AG04450 (cell line): Measurements from ENCODE around the gene MED12L. TPM values are rescaled to one million over a fixed set of nuclear protein-coding genes. Genes with fewer than 3 reads are reported as not detected.

Experiments
- CTCF ChIA-PET: fragments of 300-600, 350-600 bp; formaldehyde crosslinking; extraction: SDS; loops from one replicate; lab custom pipeline; 2022; ENCODE audit warnings: antibody characterized with exemption, inconsistent platforms; lab: Charles Lee
- POLR2A ChIA-PET: fragments of 350-600 bp; formaldehyde crosslinking; extraction: SDS; loops from one replicate; lab custom pipeline; 2021; ENCODE audit warnings: antibody characterized with exemption, inconsistent platforms; lab: Yijun Ruan, JAX
- DNase-seq: peaks from one replicate; pipeline ENCODE4 v3.0.0-alpha.2; 2011; ENCODE audit warnings: low read depth, low spot score
- H3K27ac ChIP-seq: one replicate; pipeline ENCODE4 v1.5.1; 2012; ENCODE audit warnings: low read depth, low read length, control low read depth
- H3K27me3 ChIP-seq: one replicate; pipeline ENCODE4 v1.6.0; 2012; ENCODE audit warnings: low read length; ENCODE audit not compliant: control insufficient read depth, insufficient read depth
- H3K4me3 ChIP-seq: 2 replicates; pipeline ENCODE4 v1.5.1; 2011; ENCODE audit warnings: mild to moderate bottlenecking, low read depth, low read length, control low read depth
- H3K9me3 ChIP-seq: 2 replicates; pipeline ENCODE4 v1.5.1; 2012; ENCODE audit warnings: low read length; ENCODE audit not compliant: control insufficient read depth, insufficient read depth
- CTCF ChIP-seq: IDR thresholded peaks from 2 replicates; pipeline ENCODE4 v1.5.1; 2011; ENCODE audit warnings: low read depth, low read length, control low read depth, inconsistent platforms
- polyA plus RNA-seq: library from polyadenylated mRNA; depleted of rRNA; stranded (reverse); fragments of >200 nt; gene quantifications from 2 replicates; pipeline ENCODE4 v1.2.3, GENCODE V29; 2011

Gene MED12L
- polyA plus RNA-seq, 1 experiment: 0.26 TPM

- POLR2A ChIA-PET: no interaction called here
- no peak for DNase-seq
- Histone ChIP-seq H3K9me3 (no peaks in the 10 kb centered on the region), H3K27me3 (no peaks in the 10 kb centered on the region), H3K4me3 (no peak overlapping the region), H3K27ac (no peak overlapping the region)
- TF ChIP-seq CTCF: no peak
- CTCF ChIA-PET: interaction anchor here (1.6 kb wide), 1 partner anchor 68 kb away, joined by 3 read pairs; no protein-coding TSS in a partner anchor
Observed at GRCh38 chr3:151400341-151400740, 314.9 kb downstream of the MED12L start.

GRCh38 chr3:151402349-151402748 lies 316.9 kb downstream of the MED12L start:
- H3K27me3 ChIP-seq: no peaks in the 10 kb centered on the region
- POLR2A ChIA-PET: no interaction called here
- no peak for DNase-seq
- H3K9me3 ChIP-seq: no peaks in the 10 kb centered on the region
- no peak for TF ChIP-seq CTCF
- CTCF ChIA-PET: no interaction called here
- H3K27ac ChIP-seq: no peak overlapping the region
- H3K4me3 ChIP-seq: no peak overlapping the region

- TF ChIP-seq CTCF: no peak
- no peaks in the 10 kb centered on the region for H3K9me3 ChIP-seq
- H3K27me3 ChIP-seq: no peaks in the 10 kb centered on the region
- H3K4me3 ChIP-seq: no peak overlapping the region
- POLR2A ChIA-PET: no interaction called here
- peak; percentile 16 for DNase-seq
- H3K27ac ChIP-seq: no peak overlapping the region
- CTCF ChIA-PET: interaction anchor here (1.2 kb wide), 1 partner anchor 175 kb away, joined by 3 read pairs; no protein-coding TSS in a partner anchor
Observed at GRCh38 chr3:151403246-151403645, 317.8 kb downstream of the MED12L start.

- Histone ChIP-seq H3K27ac (no peak overlapping the region), H3K27me3 (no peaks in the 10 kb centered on the region), H3K4me3 (no peak overlapping the region), H3K9me3 (no peaks in the 10 kb centered on the region)
- no peak for TF ChIP-seq CTCF
- ChIA-PET POLR2A (no interaction called here), CTCF (no interaction called here)
- no peak for DNase-seq
Observed at GRCh38 chr3:151404316-151404715, 318.9 kb downstream of the MED12L start.

GRCh38 chr3:151407928-151408327 lies 322.5 kb downstream of the MED12L start:
- DNase-seq: no peak
- TF ChIP-seq CTCF: no peak
- Histone ChIP-seq H3K9me3 (no peaks in the 10 kb centered on the region), H3K4me3 (no peak overlapping the region), H3K27ac (no peak overlapping the region), H3K27me3 (no peaks in the 10 kb centered on the region)
- CTCF ChIA-PET: interaction anchor here (0.7 to 1.1 kb wide), 3 partner anchors 23 to 80 kb away, joined by 3 read pairs; no protein-coding TSS in a partner anchor
- POLR2A ChIA-PET: no interaction called here
